SK-MEL-5 (cell line): ENCODE measurements around the gene DMAC2L. TPM values are rescaled to one million over a fixed set of nuclear protein-coding genes. Genes with fewer than 3 reads are reported as not detected.

Experiments used
- DNase-seq: peaks from one replicate; pipeline ENCODE4 v3.0.0-alpha.2; 2016; ENCODE audit warnings: low read depth, low spot score
- in situ Hi-C: cut with HindIII; loops from 2 replicates; pipeline ENCODE4 v1.10.0; 2016; ENCODE audit warnings: low sequenced_read_pairs, high pct_unique_total_duplicates, low pct_unique_long_range_greater_than_20kb
- total RNA-seq: library from RNA; depleted of rRNA; stranded (reverse); fragments of >200 nt; shearing (Covaris generic); gene quantifications from 2 replicates; pipeline ENCODE4 v1.2.3, GENCODE V29; 2014

DMAC2L gene
- total RNA-seq, 1 experiment from 2014 or later = 14.2 TPM

- in situ Hi-C loops = no loop called here
- DNase-seq = peak; percentile 58
These were observed 6.0 kb downstream of the DMAC2L start for GRCh38 chr14:50318031-50318626.

DNA sequence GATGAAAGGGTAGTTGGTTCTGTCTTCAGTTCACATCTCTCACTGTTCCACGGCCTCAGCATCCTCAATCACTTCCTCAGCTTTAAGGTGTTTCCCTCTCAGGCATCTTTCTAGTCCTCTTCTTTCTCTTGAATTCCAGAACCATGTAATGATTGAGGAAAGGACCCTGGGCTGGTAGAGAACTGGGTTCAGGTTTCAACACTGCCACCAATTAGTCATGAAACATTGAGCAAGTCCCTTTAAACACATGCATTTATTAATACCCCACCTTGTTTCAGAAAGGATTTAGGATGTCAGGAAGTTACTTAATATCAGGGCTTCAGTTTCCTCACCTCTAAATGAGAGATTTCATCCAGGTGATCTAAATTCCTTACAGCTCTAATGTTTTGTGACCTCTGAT, 7.2 kb downstream of the DMAC2L start:
- in situ Hi-C loops = no loop called here
- no peak for DNase-seq

DNA sequence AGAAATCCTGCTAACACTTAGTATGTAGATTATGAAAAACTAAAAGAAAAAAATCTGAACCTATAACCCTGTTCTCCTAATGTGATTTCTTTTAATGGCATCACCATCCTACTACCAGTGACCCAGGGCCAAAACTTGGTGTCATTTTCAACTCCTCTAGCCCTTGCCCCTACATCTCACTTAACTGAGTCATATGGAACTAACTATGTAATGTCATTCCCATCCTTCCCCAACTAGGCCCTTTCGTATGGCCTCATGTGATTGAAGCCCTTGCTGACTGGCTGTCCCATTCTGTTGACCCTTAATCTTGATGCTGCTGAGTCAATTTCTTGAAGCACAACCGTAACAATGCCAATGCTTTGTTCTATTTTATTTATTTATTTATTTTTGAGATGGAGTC, 7.6 kb downstream of the DMAC2L start:
- in situ Hi-C loops = no loop called here
- DNase-seq = no peak

- in situ Hi-C loops = no loop called here
- no peak for DNase-seq
These were observed 8.2 kb downstream of the DMAC2L start for GRCh38 chr14:50320283-50320682.

GRCh38 chr14:50321009-50321660, 9.0 kb downstream of the DMAC2L start:
- in situ Hi-C loops = no loop called here
- DNase-seq = peak; percentile 92

DNA sequence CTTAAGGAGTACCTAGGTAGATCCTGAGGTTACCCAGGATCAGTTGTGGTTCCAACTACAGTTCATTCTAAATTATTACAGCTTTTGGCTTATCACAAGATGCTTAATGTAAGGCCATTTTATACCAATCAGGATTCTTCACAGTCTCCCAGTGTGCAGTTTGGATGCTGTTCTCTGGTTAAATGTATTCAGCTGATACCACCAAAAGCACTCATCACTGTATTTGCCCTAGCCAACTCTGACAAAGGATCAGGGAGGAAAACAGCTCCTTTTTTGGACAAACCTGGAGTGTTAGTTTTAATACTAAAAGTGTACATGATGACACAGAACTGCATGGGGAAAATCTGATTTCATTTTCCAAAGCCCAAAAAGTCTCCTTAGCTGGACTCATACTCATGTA, 19.5 kb downstream of the DMAC2L start:
- no peak for DNase-seq
- in situ Hi-C loops = no loop called here

DNA sequence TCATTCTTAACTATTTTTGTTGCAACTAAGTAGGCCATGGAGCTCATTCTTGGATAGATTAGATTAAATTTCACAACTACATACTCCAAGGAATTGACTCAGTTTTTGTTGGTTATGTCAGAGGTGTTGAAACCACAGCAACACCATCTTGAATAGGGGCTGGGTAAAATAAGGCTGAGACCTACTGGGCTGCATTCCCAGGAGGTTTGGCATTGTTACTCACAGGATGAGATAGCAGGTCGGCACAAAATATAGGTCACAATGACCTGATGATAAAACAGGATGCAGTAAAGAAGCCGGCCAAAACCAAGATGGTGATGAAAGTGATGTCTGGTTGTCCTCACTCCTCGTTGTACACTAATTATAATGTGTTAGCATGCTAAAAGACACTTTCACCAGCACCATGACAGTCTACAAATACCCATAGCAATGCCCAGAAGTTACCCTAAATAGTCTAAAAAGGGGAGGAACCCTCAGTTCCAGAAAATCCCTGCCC, 20.9 kb downstream of the DMAC2L start:
- in situ Hi-C loops = no loop called here
- DNase-seq = no peak

GRCh38 chr14:50334211-50334610, 22.1 kb downstream of the DMAC2L start:
- in situ Hi-C loops = no loop called here
- no peak for DNase-seq

DNA sequence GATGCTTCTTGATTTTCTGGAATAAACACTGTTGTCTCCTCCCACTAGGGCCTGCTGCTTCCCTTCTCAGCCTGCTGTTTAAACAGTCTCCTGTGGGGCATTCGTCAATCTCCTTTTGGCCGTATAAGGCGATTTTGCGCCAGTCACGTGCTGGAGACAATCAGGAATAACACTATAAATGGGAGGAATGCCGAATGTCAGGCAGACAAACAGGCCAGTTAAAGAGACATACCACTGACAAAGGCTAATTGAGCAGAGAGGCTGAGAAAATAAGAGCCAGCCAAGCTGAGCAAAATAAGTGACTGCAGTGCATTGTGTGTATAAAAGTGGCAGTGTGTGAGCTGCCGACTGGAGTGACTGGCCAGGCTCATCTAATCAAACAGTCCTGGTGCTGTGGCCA, 23.3 kb downstream of the DMAC2L start:
- in situ Hi-C loops = no loop called here
- peak; percentile 95 for DNase-seq

- peak; percentile 52 for DNase-seq
- in situ Hi-C loops = no loop called here
These were observed 24.1 kb downstream of the DMAC2L start for GRCh38 chr14:50335989-50336824.

- no peak for DNase-seq
- in situ Hi-C loops = no loop called here
These were observed 26.5 kb downstream of the DMAC2L start for GRCh38 chr14:50338587-50338986.

DNA sequence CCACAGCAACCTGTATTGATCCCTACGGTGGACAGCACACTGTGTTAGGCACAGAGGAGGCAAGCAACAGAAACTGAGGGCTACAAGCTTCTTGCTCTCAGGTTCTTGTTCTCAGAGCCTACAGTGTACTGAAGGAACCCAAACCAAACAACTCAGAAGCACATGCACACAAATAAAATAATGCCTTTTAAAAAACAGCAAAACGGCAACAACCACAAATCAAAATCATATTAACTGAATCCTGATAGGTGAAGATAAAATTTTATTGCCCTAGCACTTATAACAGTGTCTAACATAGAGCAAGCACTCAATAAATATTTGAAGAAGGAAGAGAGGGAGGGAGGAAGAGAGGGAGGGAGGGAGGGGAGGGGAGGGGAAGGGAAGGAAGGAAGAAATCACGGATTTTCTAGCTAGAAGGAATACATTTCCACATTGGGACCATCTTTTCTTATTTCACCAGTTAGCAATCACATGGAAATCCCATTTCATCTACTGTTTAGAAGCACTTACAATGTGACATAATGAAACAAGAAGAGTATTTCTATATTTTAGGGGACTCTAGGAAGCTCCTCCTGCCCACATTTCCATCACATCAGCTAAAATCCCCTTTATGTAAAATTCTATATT, 27.2 kb downstream of the DMAC2L start:
- in situ Hi-C loops = no loop called here
- no peak for DNase-seq

- in situ Hi-C loops = no loop called here
- no peak for DNase-seq
These were observed 27.9 kb downstream of the DMAC2L start for GRCh38 chr14:50340045-50340444.

DNA sequence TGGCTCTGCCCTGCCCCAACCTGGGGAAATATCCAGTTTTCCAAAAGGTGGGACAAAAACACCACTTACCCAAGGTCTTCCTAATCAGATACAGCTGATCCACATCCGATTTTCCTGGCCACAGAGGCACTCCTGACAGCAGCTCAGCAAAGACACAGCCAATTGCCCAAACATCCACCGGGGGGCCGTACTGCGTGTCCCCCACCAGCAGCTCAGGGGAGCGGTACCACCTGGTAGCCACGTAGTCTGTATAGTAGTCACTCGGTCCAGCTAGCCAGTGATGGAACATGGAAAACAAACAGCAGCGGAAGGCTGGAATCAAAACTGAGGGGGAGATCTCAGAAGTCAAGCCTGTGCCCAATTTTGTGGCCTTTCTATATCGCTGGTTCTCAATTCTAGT, 28.8 kb downstream of the DMAC2L start:
- peak; percentile 25 for DNase-seq
- in situ Hi-C loops = no loop called here

- in situ Hi-C loops = no loop called here
- peak; percentile 78 for DNase-seq
These were observed 30.3 kb downstream of the DMAC2L start for GRCh38 chr14:50342221-50343078.

DNA sequence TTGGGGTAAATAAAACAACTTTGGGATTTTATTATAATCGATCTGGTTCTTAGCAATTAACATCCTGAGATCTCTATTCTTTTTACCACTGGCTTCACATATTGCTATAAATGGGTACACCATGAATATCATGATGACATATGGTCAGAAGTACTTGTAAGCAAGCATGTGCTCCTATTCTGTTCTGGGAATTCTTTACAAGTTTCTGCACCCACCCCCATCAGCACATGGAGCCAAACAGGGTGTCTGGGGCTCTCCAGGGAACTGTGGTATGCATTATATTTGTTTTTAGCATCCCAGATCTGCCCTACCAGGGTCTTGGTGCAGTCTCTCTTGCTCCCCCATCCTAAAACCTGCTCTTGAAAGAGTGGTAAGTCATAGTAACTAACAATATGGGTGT, 31.3 kb downstream of the DMAC2L start:
- no peak for DNase-seq
- in situ Hi-C loops = no loop called here

DNA sequence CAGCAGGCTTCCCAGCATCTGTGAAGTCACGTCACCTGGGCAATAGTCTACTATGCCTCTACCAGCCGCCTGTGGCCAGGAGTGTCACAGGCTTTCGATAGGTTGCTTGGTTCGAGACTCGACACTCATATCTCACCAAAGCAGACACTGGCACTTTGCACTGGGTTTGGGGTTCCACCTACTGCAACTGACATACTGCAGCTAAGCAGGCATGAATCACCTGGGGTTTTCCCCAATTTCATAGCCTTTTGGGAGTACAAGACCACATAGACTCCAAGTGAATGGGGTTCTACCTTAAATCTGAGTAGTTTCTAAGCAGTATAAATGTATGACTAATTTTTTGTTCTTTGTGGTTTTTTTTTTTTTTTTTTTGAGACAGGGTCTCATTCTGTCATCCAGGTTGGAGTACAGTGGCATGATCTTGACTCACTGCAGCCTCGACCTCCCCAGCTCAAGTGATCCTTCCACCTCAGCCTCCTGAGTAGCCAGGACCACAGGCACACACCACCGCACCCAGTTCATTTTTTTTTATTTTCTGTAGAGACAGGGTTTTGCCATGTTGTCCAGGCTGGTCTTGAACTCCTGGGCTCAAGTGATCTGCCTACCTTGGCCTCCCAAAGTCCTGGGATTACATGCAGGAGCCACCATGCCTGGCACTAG, 32.1 kb downstream of the DMAC2L start:
- DNase-seq = no peak
- in situ Hi-C loops = no loop called here
